Stomach (tissue), 9 donors: ENCODE data around the gene LIMK1. TPM values are rescaled to one million over a fixed set of nuclear protein-coding genes. Genes with fewer than 3 reads are reported as not detected.

Experiments
- DNase-seq, 2 donors: peaks; one replicate each; pipeline versions ENCODE4 v3.0.0 to v3.0.0-alpha.2; 2013 to 2019
- H3K27ac ChIP-seq, 5 donors: fragments of 200-600 bp in 4 of 5; sonication (generic) in 4 of 5; one replicate each; pipeline ENCODE4 v1.5.1; 2013 to 2019; ENCODE audit warnings: mild to moderate bottlenecking in 1 of 5, moderate library complexity in 1 of 5
- H3K27me3 ChIP-seq, 3 donors: fragments of 200-600 bp; sonication (generic); one replicate each; pipeline ENCODE4 v1.5.1; 2017 to 2019; ENCODE audit warnings: mixed run types in 1 of 3
- H3K36me3 ChIP-seq, 4 donors: fragments of 200-600 bp; sonication (generic); 1 replicate in 3 of 4; 2 replicates in 1 of 4; pipeline ENCODE4 v1.5.1; 2016 to 2019
- H3K4me1 ChIP-seq, 4 donors: fragments of 200-600 bp; sonication (generic); one replicate each; pipeline ENCODE4 v1.5.1; 2016 to 2019
- H3K4me3 ChIP-seq, 4 donors: fragments of 200-600 bp; sonication (generic) in 3 of 4; one replicate each; pipeline ENCODE4 v1.5.1; 2016 to 2019; ENCODE audit warnings: mild to moderate bottlenecking in 1 of 4
- H3K9me3 ChIP-seq, 4 donors: fragments of 200-600 bp; sonication (generic); one replicate each; pipeline ENCODE4 v1.5.1; 2016 to 2019
- EP300 ChIP-seq: sonication (generic); formaldehyde crosslinking; IDR thresholded peaks from one replicate; pipeline ENCODE4 v1.6.1; 2017; ENCODE audit warnings: antibody characterized with exemption
- POLR2A ChIP-seq, 4 donors: fragments of 450-650 bp; IDR thresholded peaks; one replicate each; pipeline ENCODE4 v1.6.1; 2016; ENCODE audit warnings: antibody characterized with exemption in 4 of 4, control low read depth in 2 of 4, mild to moderate bottlenecking in 1 of 4, moderate library complexity in 1 of 4
- POLR2AphosphoS5 ChIP-seq, 3 donors: sonication (generic); formaldehyde crosslinking; IDR thresholded peaks; one replicate each; pipeline ENCODE4 v1.6.1; 2016; ENCODE audit warnings: antibody characterized with exemption in 3 of 3
- WGBS, 5 donors: extraction: QIAGEN DNeasy Blood & Tissue Kit in 3 of 5; methylation state at CpG; one replicate each; pipeline versions ENCODE4 v1.1.5 to v1.1.7; 2013 to 2018; 5-methylcytosine and 5-hydroxymethylcytosine counted together
- intact Hi-C: fragments of 100-400 bp; cut with DNase I; formaldehyde crosslinking; loops from one replicate; pipeline ENCODE4 v1.15.1; 2023; ENCODE audit warnings: low total_unique reads
- polyA plus RNA-seq, 3 donors: library from polyadenylated mRNA; stranded (reverse); fragments of 200-250 nt; gene quantifications; one replicate each; pipeline ENCODE4 v1.2.3, GENCODE V29; 2013
- total RNA-seq, 5 donors: library from RNA; depleted of rRNA; stranded (reverse); fragments of >200 nt; gene quantifications; one replicate each; pipeline versions ENCODE4 v1.1.0 to v1.2.3, GENCODE V29; 2014 to 2016
- TF ChIP-seq, protein P1 (sequence below), 7 experiments: fragments of 450-650 bp in 4 of 7; fragments of 200-600 bp in 3 of 7; sonication (generic) in 3 of 7; IDR thresholded peaks; one replicate each; pipeline ENCODE4 v1.5.1; 2016 to 2019; ENCODE audit warnings: antibody characterized with exemption in 7 of 7, control low read depth in 2 of 7, mild to moderate bottlenecking in 1 of 7
- donor health status: healthy with polysubstance abuse.
- donor health status: Bipolar disorder and iron deficiency.
- donor health status: healthy.

Gene LIMK1
- total and polyA plus RNA-seq, 8 donors = 2.9 to 26.6 (median 8.7) TPM

- Histone ChIP-seq H3K27ac (no peak overlapping the region), H3K4me1 (peaks cover 0 to 9% (median 6%) of the 10 kb centered on the region in 4 donors), H3K36me3 (peaks cover 5 to 99% (median 85%) of the 10 kb centered on the region in 4 donors), H3K4me3 (no peak overlapping the region), H3K9me3 (no peaks in the 10 kb centered on the region), H3K27me3 (no peaks in the 10 kb centered on the region)
- 71 to 83% (median 78%) methylated on average over 3 of the region's 3 CpGs for WGBS, 5 donors
- no peak for DNase-seq
- intact Hi-C loops = loop anchor here (10.0 kb wide), 1 partner anchor 355 kb away; no protein-coding TSS in a partner anchor
- TF ChIP-seq EP300 (no peak), POLR2A (IDR thresholded peaks at IDR 0.05) (no peak), POLR2AphosphoS5 (IDR thresholded peaks at IDR 0.05) (no peak)
- TF ChIP-seq, protein P1, sequence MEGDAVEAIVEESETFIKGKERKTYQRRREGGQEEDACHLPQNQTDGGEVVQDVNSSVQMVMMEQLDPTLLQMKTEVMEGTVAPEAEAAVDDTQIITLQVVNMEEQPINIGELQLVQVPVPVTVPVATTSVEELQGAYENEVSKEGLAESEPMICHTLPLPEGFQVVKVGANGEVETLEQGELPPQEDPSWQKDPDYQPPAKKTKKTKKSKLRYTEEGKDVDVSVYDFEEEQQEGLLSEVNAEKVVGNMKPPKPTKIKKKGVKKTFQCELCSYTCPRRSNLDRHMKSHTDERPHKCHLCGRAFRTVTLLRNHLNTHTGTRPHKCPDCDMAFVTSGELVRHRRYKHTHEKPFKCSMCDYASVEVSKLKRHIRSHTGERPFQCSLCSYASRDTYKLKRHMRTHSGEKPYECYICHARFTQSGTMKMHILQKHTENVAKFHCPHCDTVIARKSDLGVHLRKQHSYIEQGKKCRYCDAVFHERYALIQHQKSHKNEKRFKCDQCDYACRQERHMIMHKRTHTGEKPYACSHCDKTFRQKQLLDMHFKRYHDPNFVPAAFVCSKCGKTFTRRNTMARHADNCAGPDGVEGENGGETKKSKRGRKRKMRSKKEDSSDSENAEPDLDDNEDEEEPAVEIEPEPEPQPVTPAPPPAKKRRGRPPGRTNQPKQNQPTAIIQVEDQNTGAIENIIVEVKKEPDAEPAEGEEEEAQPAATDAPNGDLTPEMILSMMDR (IDR thresholded peaks at IDR 0.05) = no peak
Observed at GRCh38 chr7:74049997-74050798, 33.4 kb upstream of the LIMK1 start.

DNA sequence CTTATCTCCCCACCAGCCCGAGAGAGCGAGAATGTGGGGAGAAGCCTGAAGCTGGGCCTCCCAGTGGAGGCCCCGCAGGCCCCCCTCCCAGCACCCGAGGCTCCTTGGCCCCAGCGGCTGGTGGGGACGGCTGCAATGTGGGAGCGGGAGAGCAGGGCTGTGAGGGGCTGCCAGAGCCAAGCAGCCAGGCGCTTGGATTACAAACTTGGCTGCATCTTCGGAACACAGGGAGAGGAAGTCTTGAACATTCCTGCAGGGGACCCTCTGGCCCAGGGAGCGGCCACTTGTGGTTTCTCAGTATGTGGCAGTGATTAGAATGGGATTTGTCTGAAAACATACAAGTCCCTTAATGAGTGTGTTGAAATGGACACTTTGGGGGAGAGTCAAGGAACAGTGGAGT, 32.4 kb upstream of the LIMK1 start:
- Histone ChIP-seq H3K36me3 (peaks cover 5 to 99% (median 82%) of the 10 kb centered on the region in 4 donors), H3K9me3 (no peaks in the 10 kb centered on the region), H3K4me1 (peaks cover 0 to 9% (median 6%) of the 10 kb centered on the region in 4 donors), H3K27me3 (no peaks in the 10 kb centered on the region), H3K27ac (no peak overlapping the region), H3K4me3 (no peak overlapping the region)
- DNase-seq = peak in 1 of 2 donors; percentile 64
- intact Hi-C loops = no loop called here
- WGBS, 5 donors = 59 to 66% (median 64%) methylated on average over 8 to 10 of the region's 10 CpGs
- TF ChIP-seq POLR2AphosphoS5 (IDR thresholded peaks at IDR 0.05) (no peak), POLR2A (IDR thresholded peaks at IDR 0.05) (no peak), EP300 (no peak)
- TF ChIP-seq, protein P1 (IDR thresholded peaks at IDR 0.05) = no peak

DNA sequence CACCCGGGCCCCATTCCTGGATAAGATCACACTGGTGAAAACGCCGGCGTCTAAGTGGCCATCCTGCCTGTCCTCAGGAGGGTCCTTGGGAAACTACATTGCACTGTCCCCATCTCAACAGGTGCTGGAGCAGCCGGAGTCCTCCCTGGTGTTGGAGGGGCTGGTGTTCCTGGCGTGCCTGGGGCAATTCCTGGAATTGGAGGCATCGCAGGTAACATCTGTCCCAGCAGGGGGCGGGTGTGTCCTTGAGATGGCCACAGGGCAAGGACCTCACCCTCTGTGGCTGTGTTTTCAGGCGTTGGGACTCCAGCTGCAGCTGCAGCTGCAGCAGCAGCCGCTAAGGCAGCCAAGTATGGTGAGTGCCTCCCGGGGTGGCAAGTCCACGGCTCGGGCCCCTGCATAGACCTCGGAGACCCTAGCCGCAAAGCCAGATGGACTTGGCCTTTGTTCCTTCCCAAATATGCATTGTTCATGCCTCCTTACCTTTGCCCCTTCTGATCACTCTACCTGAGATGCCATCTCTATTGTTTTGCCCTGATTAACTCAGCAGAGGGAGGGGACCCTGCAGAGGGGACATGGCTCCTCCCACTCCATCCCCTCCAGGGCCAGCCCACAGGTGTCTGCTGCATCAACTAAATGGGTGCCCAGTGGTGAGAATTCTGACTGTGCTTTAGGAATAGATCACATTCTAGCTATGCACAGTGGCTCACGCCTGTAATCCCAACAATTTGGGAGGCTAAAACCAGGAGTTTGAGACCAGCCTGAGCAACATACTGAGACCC, 31.8 kb upstream of the LIMK1 start:
- peaks cover 0 to 9% (median 6%) of the 10 kb centered on the region in 4 donors for H3K4me1 ChIP-seq
- H3K4me3 ChIP-seq = no peak overlapping the region
- H3K27ac ChIP-seq = no peak overlapping the region
- peak; percentile 50 to 64 for DNase-seq
- WGBS, 5 donors = 44 to 64% (median 49%) methylated on average over 9 to 16 of the region's 16 CpGs
- peaks cover 5 to 99% (median 82%) of the 10 kb centered on the region in 4 donors for H3K36me3 ChIP-seq
- intact Hi-C loops = no loop called here
- H3K27me3 ChIP-seq = no peaks in the 10 kb centered on the region
- no peaks in the 10 kb centered on the region for H3K9me3 ChIP-seq
- no peak for TF ChIP-seq EP300
- TF ChIP-seq, protein P1 (IDR thresholded peaks at IDR 0.05) = peak in 3 of 7 experiments; percentile 9 to 42 (median 32)

DNA sequence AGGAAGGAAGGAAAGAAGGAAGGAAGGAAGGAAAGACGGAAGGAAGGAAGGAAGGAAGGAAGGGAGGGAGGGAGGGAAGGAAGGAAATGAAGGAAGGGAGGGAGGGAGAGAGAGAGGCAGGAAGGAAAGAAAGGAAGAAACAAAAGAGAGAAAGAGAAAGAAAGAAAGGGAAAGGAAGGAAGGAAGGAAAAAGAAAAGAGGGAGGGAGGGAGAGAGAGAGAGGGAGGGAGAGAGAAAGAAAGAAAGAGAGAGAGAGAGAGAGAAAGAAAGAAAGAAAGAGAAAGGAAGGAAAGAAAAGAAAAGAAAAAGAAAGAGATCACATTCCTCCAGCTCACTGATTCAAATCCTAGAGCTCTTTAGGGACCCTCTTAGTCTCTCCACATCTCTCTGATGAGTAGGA, 31.0 kb upstream of the LIMK1 start:
- Histone ChIP-seq H3K9me3 (no peaks in the 10 kb centered on the region), H3K4me1 (peaks cover 0 to 12% (median 7%) of the 10 kb centered on the region in 4 donors), H3K27me3 (no peaks in the 10 kb centered on the region), H3K36me3 (peaks cover 0 to 99% (median 83%) of the 10 kb centered on the region in 4 donors), H3K4me3 (no peak overlapping the region), H3K27ac (no peak overlapping the region)
- WGBS, 5 donors = 63 to 91% (median 71%) methylated on average over 1 of the region's 1 CpG
- TF ChIP-seq POLR2A (IDR thresholded peaks at IDR 0.05) (no peak), EP300 (no peak), POLR2AphosphoS5 (IDR thresholded peaks at IDR 0.05) (no peak)
- TF ChIP-seq, protein P1 (IDR thresholded peaks at IDR 0.05) = no peak
- no peak for DNase-seq
- intact Hi-C loops = no loop called here
